ENCODE data around the gene CIT.

Gene CIT

DNA sequence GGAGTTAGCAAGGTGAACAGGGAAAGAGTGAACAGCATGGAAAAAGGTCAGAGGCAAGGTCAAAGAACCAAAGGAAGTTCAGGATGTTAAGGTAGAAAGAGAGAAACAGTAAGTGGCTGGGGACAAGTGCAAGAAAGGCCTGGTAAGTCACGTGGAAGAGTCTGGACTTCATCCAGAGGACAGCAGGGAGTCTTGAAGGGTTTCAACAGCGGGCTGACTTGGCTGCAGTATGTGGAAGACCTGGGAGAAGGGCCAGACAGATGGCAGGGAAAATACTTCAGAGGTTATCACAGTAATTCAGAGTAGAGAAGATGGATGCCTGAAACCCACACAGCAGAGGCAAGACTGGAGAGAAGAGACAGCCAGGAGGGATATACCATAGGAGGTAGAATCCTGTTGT, 34.0 kb downstream of the CIT start:
- DNase-seq = no peak

DNA sequence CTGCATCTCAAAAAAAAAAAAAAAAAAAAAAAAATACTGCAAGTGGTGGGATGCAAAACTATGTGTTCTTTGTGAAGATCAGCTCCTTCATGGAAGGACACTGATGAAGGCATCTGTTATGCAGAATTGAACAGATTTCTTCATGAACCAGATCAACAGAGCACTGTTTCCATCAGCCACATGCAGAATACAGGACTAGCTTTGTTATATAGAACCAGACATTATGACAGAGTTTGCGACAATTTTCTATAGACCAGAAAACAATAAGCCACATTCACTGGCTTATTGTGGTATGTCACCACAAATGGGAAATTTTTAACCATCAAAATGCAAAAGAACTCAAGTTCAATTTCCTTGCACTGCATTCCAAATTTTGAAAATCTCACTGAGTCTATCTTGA, 34.7 kb downstream of the CIT start:
- no peak for DNase-seq

DNA sequence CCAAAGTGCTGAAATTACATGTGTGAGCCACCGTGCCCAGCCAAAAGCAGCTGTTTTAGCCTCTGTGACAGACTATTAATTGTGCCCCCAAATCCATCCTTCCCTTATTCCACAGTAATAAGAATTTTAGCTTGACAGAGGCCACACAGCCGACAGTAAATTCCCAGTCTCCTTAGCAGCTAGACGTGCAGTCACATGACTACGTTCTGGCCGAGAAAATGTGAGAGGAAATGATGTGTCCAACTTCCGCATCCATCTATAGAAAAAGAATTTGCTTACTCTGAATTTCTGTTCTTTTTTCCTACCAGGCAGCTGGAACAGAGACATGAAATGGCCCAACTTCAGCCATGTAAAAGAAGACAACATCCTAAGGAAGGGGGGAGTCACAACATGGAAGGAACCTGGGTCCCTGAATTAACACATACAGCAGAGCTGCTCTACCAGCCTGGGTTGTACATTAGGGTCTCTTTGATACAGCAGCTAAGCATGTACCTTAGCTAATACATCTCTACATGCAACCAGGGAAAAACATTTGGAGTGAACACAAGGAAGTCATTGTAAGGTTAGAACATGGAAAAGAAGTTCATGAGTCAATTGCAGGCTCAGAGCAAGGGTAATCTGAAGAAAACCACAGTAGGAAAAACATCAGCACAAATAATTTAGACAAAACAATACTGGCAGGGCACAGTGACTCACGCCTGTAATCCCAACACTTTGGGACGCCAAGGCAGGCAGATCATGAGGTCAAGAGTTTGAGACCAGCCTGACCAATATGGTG, 35.5 kb downstream of the CIT start:
- no peak for DNase-seq

DNA sequence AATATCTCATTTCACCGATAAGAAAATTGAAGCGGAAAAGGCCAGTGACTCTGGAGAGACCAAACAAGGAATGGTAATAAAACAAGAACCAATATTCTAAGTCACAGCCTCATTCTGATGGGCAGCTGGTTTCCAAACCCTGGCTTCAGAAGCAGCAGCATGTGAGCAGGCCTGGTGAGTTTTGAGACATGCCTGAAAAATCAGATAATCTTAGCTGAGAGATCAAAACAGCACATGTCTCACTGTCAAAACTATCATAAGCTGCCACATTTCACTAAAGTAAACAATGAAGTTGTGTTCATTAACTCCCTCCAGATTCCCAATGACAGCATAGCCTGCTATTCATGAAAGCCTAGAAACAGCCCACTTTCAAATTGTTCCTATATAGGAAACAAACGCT, 36.5 kb downstream of the CIT start:
- DNase-seq = no peak

DNA sequence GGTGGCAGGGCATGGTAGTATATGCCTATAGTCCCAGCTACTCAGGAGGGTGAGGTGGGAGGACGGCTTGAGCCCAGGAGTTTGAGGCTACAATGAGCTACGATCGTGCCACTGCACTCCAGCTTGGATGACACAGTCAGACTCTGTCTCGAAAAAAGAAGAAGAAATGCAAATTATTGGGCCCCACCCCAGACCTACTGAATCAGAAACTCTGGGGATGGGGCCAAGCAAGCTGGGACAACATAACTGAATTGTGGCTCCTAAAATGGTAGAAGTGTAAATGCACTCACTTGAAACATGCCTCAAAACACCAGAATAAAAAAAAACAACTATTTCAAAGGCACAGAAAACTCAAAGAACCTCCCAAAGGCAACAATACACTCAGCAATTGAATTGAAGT, 37.0 kb downstream of the CIT start:
- DNase-seq = no peak

DNA sequence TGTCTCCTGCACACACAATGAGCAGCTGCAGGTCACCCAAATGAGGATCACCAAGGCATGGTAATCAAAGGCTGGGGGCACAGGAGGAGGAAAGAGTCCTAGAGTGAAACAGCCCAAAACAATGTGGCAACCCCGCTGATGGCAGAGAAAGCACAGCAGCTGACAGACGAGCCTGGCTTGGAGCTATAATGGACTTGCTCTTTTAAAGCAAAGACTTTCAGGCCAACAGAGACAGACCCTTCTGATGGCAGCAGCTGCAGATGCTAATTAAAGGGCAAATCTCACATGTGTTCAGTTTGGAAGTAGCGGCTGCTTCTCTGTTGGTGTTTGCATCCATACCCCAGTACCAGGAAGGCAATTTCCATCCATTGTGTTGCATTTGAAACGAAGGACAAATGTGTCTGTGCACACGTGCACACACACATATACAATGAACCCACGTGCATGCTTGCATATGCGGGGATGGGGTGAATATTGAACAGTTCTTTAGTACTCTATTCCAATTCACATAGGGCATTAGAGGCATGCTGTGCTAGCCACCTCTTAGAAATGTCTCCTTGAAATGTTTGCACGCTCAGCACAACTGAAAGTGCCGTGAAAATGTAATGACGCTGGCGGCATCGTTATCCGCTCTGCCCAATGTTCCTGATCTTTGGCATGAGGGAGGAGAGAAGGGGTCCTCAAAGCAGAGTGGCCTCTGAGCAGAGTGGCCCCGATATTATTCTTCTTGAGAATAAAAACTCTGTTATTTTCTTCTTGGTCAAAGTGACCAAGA, 38.1 kb downstream of the CIT start:
- DNase-seq = no peak

DNA sequence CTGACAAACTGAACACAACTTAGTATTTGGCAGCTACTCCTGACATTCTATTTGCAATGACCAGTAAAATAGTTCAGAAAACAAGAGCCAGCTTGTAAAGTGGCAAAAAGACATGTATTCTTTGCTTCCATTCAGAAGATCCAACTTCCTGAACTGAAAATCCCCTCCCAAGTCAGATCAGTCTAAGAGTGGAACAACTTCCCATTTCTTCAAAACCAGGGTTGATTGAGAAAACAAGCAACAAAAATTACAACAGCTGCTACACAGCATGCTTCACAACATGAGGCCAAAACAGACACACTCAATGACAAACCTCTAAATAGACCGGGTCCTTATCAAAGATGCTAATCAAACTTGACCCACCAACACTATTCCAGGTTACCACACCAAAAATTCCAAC, 40.3 kb downstream of the CIT start:
- DNase-seq = no peak

DNA sequence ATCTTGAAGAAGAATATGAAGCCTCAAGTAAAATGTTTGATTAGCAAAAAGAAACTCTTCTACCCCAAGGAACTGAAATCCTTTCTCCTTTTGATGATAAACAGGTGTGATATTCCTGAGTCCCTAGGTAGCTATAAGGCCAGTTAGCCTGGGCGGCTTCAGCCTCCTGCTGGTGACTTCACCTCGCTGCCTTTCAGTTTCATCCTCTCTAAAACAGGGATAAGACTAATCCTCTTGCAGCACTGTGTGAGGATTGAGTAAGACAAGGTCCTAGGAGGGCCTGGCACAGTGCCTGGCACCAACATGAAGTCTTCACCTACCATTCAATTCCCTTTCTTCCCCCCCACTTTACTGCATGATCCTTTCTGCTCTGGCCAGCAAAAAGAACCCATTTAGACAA, 42.1 kb downstream of the CIT start:
- no peak for DNase-seq

DNA sequence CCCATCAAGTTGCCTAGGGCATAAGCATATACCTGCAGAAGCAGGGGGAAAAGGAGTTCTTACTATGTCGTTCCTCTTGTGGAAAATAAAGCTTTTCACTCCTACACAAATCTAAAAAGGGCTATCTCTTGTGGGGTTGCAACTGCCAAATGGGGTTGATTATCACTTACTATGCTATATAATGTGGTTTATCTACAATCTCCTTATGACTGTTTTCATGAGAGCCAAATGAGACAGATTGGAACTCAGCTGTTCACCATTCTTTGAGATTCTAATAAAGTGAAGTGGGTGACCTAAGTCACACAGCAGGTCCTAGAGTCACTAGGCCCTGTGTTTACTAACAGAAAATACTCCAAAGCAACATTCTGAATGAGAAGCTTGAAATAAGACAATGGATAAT, 47.7 kb downstream of the CIT start:
- DNase-seq = no peak

DNA sequence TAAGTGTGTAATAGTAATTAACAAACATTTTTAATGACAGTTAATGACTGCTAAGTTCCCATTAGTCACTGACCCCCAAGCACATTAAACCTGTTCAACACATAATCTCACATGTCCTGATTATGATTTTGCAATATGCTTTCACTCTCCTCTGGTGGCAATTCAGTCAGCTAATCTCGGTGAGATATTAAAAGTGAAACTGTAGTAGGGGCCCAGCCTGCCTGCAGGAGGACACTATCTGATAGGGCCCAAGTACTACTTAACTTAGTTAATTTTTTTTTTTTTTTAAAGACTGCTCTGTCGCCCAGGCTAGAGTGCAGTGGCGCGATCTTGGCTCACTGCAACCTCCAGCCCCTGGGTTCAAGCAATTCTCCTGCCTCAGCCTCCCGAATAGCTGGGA, 48.8 kb downstream of the CIT start:
- no peak for DNase-seq

DNA sequence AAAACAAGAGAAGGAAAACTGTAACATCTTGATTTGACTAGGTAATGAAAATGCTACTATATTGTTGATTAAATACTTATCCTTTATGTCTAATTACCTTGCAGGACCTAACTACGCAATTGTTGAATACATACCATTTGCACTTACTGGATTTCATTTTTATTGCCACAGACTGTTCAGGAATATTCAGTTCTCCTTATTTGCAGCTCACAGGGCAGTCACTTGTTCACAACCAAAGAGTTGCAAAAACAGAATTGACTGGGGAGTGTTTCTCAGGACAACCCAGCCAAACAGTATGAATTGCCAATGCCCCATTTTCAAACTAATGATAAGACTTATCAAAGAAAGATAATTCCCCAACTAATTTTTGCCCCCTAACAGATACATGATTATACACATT, 49.4 kb downstream of the CIT start:
- no peak for DNase-seq

DNA sequence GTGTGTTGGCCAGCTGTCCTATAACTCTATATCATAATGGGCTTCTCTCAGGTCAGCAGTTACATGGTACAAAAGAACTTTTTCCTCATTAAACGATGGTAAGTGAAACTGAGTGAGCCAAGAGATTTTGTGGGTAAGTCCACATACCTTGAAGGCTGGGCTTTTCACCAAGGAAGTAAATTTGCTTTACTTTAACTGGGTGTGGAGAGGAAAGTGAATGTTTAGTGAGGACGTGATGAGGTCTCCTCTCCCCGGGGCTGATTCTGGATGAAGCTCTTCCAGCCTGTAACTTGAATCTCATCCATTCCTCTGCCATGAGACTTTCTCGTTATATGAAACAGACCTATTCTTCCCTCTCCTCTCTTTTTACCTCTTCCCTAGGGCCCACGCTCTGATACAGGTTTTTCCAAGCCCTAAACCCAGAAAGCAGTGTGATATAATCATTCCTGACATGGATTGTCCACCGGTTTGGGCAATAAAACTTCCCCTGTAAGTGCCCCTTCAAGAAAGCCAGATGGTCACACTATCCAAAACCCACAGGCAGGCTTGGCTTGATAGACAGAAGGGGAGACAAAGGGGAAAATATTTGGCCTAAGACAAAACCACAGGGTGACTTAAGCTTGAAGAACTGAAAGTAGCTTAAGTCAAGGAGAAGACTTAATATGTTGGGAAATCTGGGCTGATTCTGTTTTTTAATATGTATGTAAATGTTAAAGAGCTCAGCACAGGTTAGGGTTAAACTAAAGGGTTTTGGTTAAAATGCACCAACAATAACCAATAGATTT, 50.3 kb downstream of the CIT start:
- DNase-seq = no peak

DNA sequence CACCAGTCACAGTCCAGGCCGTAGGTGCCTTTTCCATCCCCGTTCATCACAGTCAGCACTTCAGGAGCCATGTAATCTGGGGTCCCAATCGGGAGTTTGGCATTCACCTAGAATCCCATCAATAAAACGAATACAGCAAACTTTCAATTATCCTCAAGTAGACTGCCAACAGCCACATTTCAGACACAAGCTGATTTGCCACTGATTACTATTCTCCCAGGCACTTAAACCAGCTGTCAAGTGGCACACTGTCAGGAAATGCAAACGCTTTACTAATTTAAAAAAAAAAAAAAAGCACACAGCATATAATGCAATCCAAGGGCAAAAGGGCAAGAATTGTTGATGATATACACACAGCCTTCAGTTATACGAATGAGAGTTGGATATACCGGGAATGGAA, 51.9 kb downstream of the CIT start:
- no peak for DNase-seq

DNA sequence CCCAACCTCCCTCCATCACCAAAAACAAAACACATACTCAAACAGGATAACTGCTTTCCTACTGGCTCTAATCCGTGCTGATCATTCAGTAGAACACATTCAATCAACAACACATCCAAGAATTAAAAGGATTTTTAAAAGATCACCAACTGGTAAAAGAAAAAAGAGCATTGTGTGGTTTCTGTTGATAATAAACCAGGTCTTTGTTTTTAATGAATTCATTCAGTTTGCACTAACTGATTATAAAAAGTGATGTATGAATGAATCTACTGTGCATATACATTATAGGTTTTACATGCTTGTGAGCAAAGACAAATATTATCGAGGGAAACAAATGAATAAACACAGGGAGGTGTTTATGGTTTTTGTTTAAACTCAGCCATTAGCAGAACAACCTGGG, 55.1 kb downstream of the CIT start:
- DNase-seq = no peak

DNA sequence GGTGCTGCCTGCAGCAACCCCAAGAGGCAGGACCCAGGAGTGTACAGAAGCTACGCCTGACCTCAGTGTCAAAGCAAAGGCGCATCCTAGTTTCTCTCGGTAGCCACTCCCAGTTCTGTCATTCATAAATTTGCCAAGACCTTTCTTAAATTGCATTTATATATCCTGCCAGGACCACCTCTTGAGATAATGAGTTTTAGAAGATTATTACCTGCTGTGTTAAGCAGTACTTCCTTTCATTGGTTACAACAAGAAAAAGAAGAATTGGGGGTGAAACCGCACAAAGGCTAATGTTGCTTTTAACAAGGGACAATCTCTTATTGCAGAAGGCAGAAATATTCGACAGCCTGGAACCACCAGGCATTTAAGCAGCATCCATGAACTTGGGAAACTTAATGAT, 57.8 kb downstream of the CIT start:
- no peak for DNase-seq

DNA sequence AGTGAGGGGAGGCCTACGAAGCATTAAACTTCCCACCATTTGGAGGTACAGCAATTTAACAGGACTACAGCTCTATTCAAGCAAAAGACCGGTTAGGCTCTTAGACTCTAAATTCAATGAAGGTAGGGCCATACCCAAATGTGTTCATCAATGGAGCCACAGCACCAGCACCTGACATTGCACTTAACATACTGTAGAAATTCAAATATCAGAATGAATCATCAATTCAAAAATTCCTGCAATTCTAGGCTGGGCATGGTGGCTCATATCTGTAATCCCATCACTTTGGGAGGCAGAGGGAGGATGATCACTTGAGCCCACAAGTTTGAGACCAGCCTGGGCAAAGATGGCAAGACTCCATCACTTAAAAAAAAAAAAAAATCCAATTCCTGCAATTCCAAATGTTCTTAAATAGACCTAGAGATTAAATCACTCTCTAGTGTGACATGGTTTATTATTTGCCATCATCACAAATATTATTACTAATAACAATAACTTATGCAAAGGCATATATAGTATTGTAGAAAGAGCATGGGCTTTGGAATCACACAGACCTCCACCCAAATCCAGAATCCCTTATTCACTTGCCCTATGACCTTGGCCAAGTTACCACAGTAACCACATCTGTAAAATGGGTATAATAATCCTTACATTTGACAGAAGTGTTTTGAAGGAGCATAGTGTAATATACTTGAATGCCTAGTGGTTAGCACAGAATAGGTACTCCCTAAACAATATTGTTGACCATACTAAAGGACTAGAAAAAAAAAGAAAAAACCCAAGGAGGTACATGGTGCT, 59.4 kb downstream of the CIT start:
- no peak for DNase-seq

DNA sequence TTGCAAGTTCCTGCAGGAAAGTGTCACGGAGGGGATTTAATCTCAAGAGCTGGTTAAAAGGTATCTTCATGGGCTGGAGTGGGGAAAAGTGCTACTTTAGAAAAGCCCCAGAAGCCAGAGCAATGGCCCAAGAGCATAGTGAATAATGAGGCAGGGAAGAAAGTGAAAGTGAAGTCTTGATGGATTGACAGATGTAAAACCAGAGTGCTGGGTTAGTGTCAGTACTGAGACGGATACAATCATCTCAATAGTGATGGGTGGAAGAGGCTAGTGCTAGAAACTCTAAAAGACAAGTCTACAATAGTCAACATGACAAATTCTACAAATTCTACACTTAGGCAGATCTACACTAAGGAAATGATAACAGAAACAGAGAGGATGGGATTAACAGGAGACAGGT, 68.1 kb downstream of the CIT start:
- DNase-seq = no peak

DNA sequence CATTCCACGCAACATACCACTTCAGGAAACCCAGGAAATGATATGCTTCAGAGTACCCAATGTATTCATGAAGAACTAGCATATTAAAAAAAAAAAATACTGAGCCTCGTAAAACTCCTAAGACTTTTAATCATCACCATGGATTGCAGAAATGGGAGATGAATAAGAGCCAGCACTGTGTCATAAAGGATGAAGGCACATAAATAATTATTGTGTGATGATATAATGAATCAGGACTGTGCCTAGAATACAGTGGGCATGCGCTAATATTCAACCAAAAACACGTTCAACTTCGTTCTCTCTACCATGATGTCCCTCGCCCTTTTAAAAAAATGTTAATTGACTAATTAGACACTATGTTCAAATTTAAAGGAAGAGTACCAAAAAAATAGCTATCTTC, 68.7 kb downstream of the CIT start:
- DNase-seq = no peak

DNA sequence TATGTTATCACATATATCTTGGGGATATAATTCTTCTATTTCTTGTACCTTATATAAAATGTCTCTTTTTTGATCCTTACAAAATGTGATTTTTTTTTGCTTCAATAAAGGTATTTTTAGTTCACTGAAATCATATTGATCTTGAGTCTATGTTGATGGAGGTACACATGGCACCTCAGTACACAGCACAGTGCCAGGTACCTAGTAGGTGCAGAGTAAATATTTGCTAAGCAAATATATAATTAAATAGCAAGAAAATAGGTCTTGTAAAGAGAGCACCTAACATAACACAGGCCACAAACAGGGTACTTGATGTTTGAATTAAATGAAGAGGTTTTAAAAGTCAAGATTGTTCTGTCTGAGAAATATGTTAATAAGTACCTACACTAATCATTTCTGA, 69.7 kb downstream of the CIT start:
- no peak for DNase-seq

DNA sequence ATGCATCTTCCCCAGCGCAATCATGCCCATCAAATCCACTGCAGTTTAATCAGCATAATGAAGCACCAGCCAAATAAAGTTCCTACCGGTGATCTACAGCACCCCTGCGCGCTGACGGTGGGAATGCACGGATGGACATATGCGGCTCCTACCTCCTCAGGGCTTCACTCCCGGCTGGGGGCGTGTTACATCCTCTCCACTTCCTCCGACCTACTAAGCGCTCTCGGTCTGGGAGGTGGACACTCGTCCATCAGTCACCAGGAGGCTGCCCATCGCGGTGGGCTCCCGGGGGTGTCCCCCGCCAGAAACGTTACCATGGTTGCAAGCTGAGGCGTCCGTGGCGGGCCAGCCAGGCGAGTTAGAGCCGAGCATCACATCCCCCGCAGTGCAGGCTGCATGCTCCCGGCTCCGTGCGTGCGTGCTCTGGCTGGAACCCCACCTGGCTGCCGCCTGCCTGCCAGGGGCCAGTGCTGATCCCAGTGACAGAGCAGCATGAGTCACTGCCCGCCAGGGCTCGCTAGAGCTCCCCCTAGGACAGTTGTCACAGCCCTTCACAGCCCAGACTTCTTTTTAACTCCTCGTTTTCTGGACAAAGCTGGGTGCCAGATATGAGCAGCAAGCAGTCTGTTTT, 73.0 kb downstream of the CIT start:
- no peak for DNase-seq

DNA sequence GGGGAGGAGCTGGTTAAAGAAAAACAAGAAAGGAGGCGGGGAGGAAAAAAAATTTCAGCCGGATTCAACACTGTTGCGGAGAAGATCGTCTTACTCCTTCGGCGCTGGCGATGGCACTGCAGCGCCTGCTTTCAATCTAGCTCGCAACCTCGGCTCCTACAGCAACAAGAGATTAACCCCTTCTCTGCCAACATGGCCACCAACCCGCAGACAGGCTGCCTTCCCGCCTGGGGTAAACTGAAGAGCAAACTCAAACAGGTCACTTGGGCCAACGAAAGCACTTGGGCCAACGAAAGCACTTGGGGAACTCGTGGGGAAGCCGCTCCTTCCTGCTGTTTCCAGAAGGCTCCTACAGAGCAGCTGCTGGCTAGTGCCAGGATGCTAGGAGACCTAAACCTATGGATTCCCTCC, 73.7 kb downstream of the CIT start:
- DNase-seq = no peak

DNA sequence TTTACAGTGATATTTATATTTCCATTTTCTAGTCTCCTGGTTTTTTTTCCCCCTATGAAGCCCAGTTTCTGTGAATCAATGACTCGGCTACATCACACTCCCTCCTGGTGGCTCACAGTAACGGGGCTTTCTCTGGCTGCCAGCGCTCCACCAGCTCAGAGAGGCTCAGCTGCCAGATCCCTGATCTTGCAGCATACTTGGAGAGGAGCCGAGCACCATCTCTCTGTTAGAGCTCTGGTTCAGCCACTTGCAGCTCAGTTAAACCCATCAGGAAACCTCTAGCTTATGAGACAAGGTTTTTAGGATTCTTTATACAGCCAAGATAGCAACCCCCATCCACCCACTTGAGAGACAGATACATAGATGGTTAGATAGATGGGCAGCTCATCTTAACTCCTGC, 74.6 kb downstream of the CIT start:
- no peak for DNase-seq

DNA sequence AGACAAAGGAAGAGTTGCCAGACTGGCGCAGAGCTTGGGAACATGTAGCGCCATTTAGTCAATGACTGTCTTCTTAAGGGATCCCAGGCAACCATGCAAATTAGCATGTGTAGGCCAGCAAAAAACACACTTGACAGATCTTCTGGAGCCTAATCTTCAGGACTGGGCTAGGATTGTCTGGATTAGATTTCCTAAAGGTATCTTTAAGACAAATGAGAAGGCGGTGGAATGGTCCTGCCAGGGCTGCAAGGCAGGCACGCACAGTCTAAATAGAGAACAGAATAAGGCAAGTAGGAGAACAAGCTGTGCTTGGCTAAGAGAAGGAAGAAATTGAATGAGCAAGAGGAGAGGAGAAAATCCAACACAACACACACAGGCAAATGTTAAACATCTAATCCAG, 80.0 kb downstream of the CIT start:
- DNase-seq = no peak
